ENCODE measurements around the gene ZNF76. TPM values are rescaled to one million over a fixed set of nuclear protein-coding genes. Genes with fewer than 3 reads are reported as not detected.

ZNF76 gene
- total and polyA plus RNA-seq, 2 of the 13 experiments (the other 11 are each of a cell fraction or from before 2014, with no cell fraction given): 13.2 to 26.4 TPM

GRCh38 chr6:35259194-35259947 lies at the start of gene ZNF76 (continued):
- peak; percentile 80; the same call in 1 of the 2 replicates for TF ChIP-seq HOMEZ (CRISPR knock-in tag; IDR thresholded peaks at IDR 0.05; ENCODE audit: low read depth)
- peak; percentile 50 for TF ChIP-seq ZBTB7A (CRISPR knock-in tag; IDR thresholded peaks at IDR 0.05)
- peak; percentile 99 for TF ChIP-seq SAP130 (CRISPR knock-in tag; IDR thresholded peaks at IDR 0.05; ENCODE audit: low read depth)
- TF ChIP-seq ZNF580 (CRISPR knock-in tag; IDR thresholded peaks at IDR 0.05; ENCODE audit: borderline replicate concordance, low read depth): peak; percentile 90; the same call in 1 of the 2 replicates
- TF ChIP-seq RNF2 (conservative IDR thresholded peaks at IDR 0.05; ENCODE audit: low read depth): peak; percentile 50; the same call in 1 of the 2 replicates
- TF ChIP-seq ZNF513 (CRISPR knock-in tag; conservative IDR thresholded peaks at IDR 0.05): 0 out of 2 replicates have a peak, but pooled peaks have one; percentile 76
- no peak for TF ChIP-seq ZNF318 (CRISPR knock-in tag; IDR thresholded peaks at IDR 0.05)
- TF ChIP-seq CREBL2 (CRISPR knock-in tag; IDR thresholded peaks at IDR 0.05; ENCODE audit: borderline replicate concordance): peak; percentile 96
- TF ChIP-seq ZNF136 (CRISPR knock-in tag; IDR thresholded peaks at IDR 0.05; ENCODE audit: low read depth): peak; percentile 87; the same call in 1 of the 2 replicates
- peak; percentile 86 for TF ChIP-seq POGZ (CRISPR knock-in tag; IDR thresholded peaks at IDR 0.05)
- TF ChIP-seq PAWR (CRISPR knock-in tag; IDR thresholded peaks at IDR 0.05; ENCODE audit: borderline replicate concordance): no peak
- peak; percentile 98 for TF ChIP-seq ZBTB7B (CRISPR knock-in tag; IDR thresholded peaks at IDR 0.05)
- no peak; the same call in 1 of the 2 replicates for TF ChIP-seq ATF5 (CRISPR knock-in tag; IDR thresholded peaks at IDR 0.05; ENCODE audit: low read depth)
- no peak for TF ChIP-seq ATAD3A (CRISPR knock-in tag; IDR thresholded peaks at IDR 0.05)
- no peak; the same call in 1 of the 2 replicates for TF ChIP-seq KLF6 (CRISPR knock-in tag; IDR thresholded peaks at IDR 0.05)
- 0 out of 2 replicates have a peak, but pooled peaks have one; percentile 2 for TF ChIP-seq ZNF121 (CRISPR knock-in tag; IDR thresholded peaks at IDR 0.05)
